NCI-H748 treated with DMSO at 0.1 percent for 48 hours (cell line): ENCODE measurements around the gene CACNA1I.
A peak's percentile ranks its signal among the peaks of the same experiment; 100 is the strongest.
"Not testable (repeated sequence)": the region's sequence is repeated elsewhere in the genome, so short reads cannot be mapped to it uniquely, and the experiment has no call there.

Source experiments
- DNase-seq: peaks from one replicate; lab custom pipeline; 2025; lab: John Stamatoyannopoulos, UW

The CACNA1I gene

GRCh38 chr22:39570665-39571064, at the start of gene CACNA1I:
TSS of gene CACNA1I (plus strand) at chr22:39570753. CDS start at chr22:39570753, 0 bp downstream.
- DNase-seq, result no peak

- not testable (repeated sequence) for DNase-seq
Observed at GRCh38 chr22:39521106-39521885, 49.3 kb upstream of the CACNA1I start.

- not testable (repeated sequence) for DNase-seq
Observed at GRCh38 chr22:39522091-39522490, 48.5 kb upstream of the CACNA1I start.

- no peak for DNase-seq
Observed at GRCh38 chr22:39522567-39523300, 47.8 kb upstream of the CACNA1I start.

- DNase-seq, result no peak
Observed at GRCh38 chr22:39524089-39524752, 46.3 kb upstream of the CACNA1I start.

GRCh38 chr22:39524753-39525657, 45.5 kb upstream of the CACNA1I start:
- no peak for DNase-seq

GRCh38 chr22:39525658-39525975, 44.9 kb upstream of the CACNA1I start:
- no peak for DNase-seq

- no peak for DNase-seq
Observed at GRCh38 chr22:39526736-39527171, 43.8 kb upstream of the CACNA1I start.

- no peak for DNase-seq
Observed at GRCh38 chr22:39527481-39527961, 43.0 kb upstream of the CACNA1I start.

GRCh38 chr22:39528080-39528661, 42.4 kb upstream of the CACNA1I start:
- DNase-seq, result no peak

GRCh38 chr22:39528681-39529486, 41.7 kb upstream of the CACNA1I start:
- DNase-seq, result peak; percentile 76

GRCh38 chr22:39529487-39529851, 41.1 kb upstream of the CACNA1I start:
- no peak for DNase-seq

- DNase-seq, result no peak
Observed at GRCh38 chr22:39530116-39530515, 40.4 kb upstream of the CACNA1I start.

GRCh38 chr22:39530692-39531331, 39.7 kb upstream of the CACNA1I start:
- no peak for DNase-seq

GRCh38 chr22:39532215-39533073, 38.1 kb upstream of the CACNA1I start, which contains the start of gene RPS19BP1:
TSS of gene RPS19BP1 (minus strand) at chr22:39532748. CDS start at chr22:39532738, 10 bp downstream.
- peak; percentile 98 for DNase-seq

- DNase-seq, result no peak
Observed at GRCh38 chr22:39534092-39534506, 36.5 kb upstream of the CACNA1I start.

- DNase-seq, result peak; percentile 16
Observed at GRCh38 chr22:39534591-39535356, 35.8 kb upstream of the CACNA1I start.

- DNase-seq, result no peak
Observed at GRCh38 chr22:39535357-39535725, 35.2 kb upstream of the CACNA1I start.
